ENCODE data around the gene SCN5A.

- TF ChIP-seq JUND (IDR thresholded peaks at IDR 0.05) (no peak), CTCF (IDR thresholded peaks at IDR 0.05; ENCODE audit: low read depth, low read length, missing input control) (no peak)
These were observed 138.9 kb downstream of the SCN5A start for GRCh38 chr3:38510631-38511030.

Data from liver (tissue), 3 donors.